PC-9 (cell line): ENCODE data around the gene CLEC2B. TPM values are rescaled to one million over a fixed set of nuclear protein-coding genes. Genes with fewer than 3 reads are reported as not detected.

ENCODE experiments used
- BruUV-seq: library from RNA; stranded (reverse); fragments of 400-500 nt; replicated peaks from 2 replicates; lab custom pipeline; 2021; lab: Mats Ljungman, UMichigan
- CTCF ChIA-PET: fragments of 300-600 bp; sonication (Branson Sonifier 250); formaldehyde crosslinking; loops from one replicate; lab custom pipeline; 2022; ENCODE audit warnings: antibody characterized with exemption; lab: Charles Lee
- POLR2A ChIA-PET: fragments of 300-600 bp; sonication (Branson Sonifier 250); formaldehyde crosslinking; loops from one replicate; lab custom pipeline; 2022; ENCODE audit warnings: antibody characterized with exemption; ENCODE audit not compliant: unreplicated experiment; lab: Charles Lee
- DNase-seq, 2 experiments: peaks; one replicate each; pipeline versions ENCODE4 v3.0.0 to v3.0.0-alpha.2; 2015 to 2022; ENCODE audit warnings: mixed read lengths in 1 of 2
- H2AFZ ChIP-seq: fragments of 200-600 bp; sonication (generic); 2 replicates; pipeline ENCODE4 v1.8.1; 2017; ENCODE audit warnings: antibody characterized with exemption
- H3F3A ChIP-seq: fragments of 200-600 bp; sonication (generic); 2 replicates; pipeline ENCODE4 v1.8.1; 2017; ENCODE audit warnings: antibody characterized with exemption, mild to moderate bottlenecking, low read depth; ENCODE audit not compliant: insufficient read depth
- H3K27ac ChIP-seq: fragments of 200-600 bp; sonication (generic); 2 replicates; pipeline ENCODE4 v1.6.1; 2016; ENCODE audit warnings: mixed run types
- H3K27me3 ChIP-seq: fragments of 200-600 bp; sonication (generic); 2 replicates; pipeline ENCODE4 v1.6.1; 2016; ENCODE audit warnings: low read depth, mixed run types; ENCODE audit not compliant: insufficient read depth
- H3K36me3 ChIP-seq: fragments of 200-600 bp; sonication (generic); 2 replicates; pipeline ENCODE4 v1.6.1; 2016; ENCODE audit warnings: low read depth, mixed run types
- H3K4me1 ChIP-seq: fragments of 200-600 bp; sonication (generic); replicated peaks from 2 replicates; pipeline ENCODE4 v1.6.1; 2016; ENCODE audit warnings: mixed run types; ENCODE audit not compliant: insufficient read depth
- H3K4me2 ChIP-seq: fragments of 200-600 bp; sonication (generic); 2 replicates; pipeline ENCODE4 v1.6.1; 2017; ENCODE audit warnings: mixed run types
- H3K4me3 ChIP-seq: fragments of 200-600 bp; sonication (generic); 2 replicates; pipeline ENCODE4 v1.6.1; 2016; ENCODE audit warnings: mixed run types
- H3K79me2 ChIP-seq: fragments of 200-600 bp; sonication (generic); 2 replicates; pipeline ENCODE4 v1.6.1; 2017; ENCODE audit warnings: low read depth, mixed run types
- H3K9me2 ChIP-seq: fragments of 200-600 bp; sonication (generic); 2 replicates; pipeline ENCODE4 v1.8.1; 2017; ENCODE audit warnings: mild to moderate bottlenecking; ENCODE audit not compliant: insufficient read depth
- H3K9me3 ChIP-seq: fragments of 200-600 bp; sonication (generic); 2 replicates; pipeline ENCODE4 v1.8.1; 2016; ENCODE audit warnings: low read depth; ENCODE audit not compliant: insufficient read depth
- H4K20me1 ChIP-seq: fragments of 200-600 bp; sonication (generic); 2 replicates; pipeline ENCODE4 v1.8.1; 2017; ENCODE audit not compliant: insufficient read depth
- EZH2 ChIP-seq: fragments of 200-600 bp; sonication (generic); IDR thresholded peaks from 2 replicates; pipeline ENCODE4 v1.8.0; 2017; ENCODE audit warnings: antibody characterized with exemption, low read depth
- intact Hi-C: fragments of 100-400 bp; cut with micrococcal nuclease; formaldehyde crosslinking; loops from one replicate; pipeline ENCODE4 v1.10.0; 2022; ENCODE audit not compliant: unreplicated experiment
- total RNA-seq: library from RNA; stranded (reverse); gene quantifications from 2 replicates; pipeline ENCODE4 v1.2.3, GENCODE V29; 2021
- TF ChIP-seq, protein P1 (sequence below): fragments of 200-600 bp; sonication (generic); conservative IDR thresholded peaks from 2 replicates; pipeline ENCODE4 v1.6.1; 2017; ENCODE audit warnings: mixed run types, antibody characterized with exemption, mild to moderate bottlenecking, moderate library complexity

The CLEC2B gene
- total RNA-seq, 1 experiment from 2014 or later = 3.9 TPM

DNA sequence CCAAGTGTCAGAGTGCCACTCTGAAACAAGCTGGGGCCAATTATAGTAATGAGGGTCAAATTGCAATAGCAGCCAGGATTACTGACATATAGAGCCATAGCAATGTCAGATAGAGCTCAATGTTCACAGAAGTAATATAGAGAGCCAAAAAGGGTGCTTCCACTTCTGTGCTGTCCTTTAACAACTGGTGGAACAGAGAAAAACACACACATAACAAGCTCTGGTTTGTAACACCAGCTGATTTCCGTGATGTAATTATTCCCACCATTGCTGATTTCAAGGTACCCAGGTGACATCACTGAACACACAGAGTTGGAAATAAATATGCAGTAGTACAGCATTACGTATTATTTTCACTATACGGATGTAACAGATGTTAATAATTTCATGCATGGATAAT lies 3.0 kb upstream of the CLEC2B start:
- Histone ChIP-seq H3K9me3 (no peaks in the 10 kb centered on the region), H3K36me3 (no peaks in the 10 kb centered on the region), H3K4me2 (no peak overlapping the region), H2AFZ (no peak overlapping the region), H4K20me1 (no peaks in the 10 kb centered on the region), H3K27me3 (no peaks in the 10 kb centered on the region), H3K79me2 (no peaks in the 10 kb centered on the region), H3K9me2 (no peaks in the 10 kb centered on the region), H3K4me3 (no peak overlapping the region), H3K4me1 (peaks cover 17% of the 10 kb centered on the region), H3K27ac (no peak overlapping the region), H3F3A (peaks cover 9% of the 10 kb centered on the region; the same call in 1 of the 2 replicates)
- intact Hi-C loops = no loop called here
- POLR2A ChIA-PET = no interaction called here
- DNase-seq = no peak
- BruUV-seq = no TSS peak
- CTCF ChIA-PET = interaction anchor here (1.0 kb wide), 1 partner anchor 138 kb away, joined by 4 read pairs; no protein-coding TSS in a partner anchor
- no peak for TF ChIP-seq EZH2
- TF ChIP-seq, protein P1, sequence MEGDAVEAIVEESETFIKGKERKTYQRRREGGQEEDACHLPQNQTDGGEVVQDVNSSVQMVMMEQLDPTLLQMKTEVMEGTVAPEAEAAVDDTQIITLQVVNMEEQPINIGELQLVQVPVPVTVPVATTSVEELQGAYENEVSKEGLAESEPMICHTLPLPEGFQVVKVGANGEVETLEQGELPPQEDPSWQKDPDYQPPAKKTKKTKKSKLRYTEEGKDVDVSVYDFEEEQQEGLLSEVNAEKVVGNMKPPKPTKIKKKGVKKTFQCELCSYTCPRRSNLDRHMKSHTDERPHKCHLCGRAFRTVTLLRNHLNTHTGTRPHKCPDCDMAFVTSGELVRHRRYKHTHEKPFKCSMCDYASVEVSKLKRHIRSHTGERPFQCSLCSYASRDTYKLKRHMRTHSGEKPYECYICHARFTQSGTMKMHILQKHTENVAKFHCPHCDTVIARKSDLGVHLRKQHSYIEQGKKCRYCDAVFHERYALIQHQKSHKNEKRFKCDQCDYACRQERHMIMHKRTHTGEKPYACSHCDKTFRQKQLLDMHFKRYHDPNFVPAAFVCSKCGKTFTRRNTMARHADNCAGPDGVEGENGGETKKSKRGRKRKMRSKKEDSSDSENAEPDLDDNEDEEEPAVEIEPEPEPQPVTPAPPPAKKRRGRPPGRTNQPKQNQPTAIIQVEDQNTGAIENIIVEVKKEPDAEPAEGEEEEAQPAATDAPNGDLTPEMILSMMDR = no peak

DNA sequence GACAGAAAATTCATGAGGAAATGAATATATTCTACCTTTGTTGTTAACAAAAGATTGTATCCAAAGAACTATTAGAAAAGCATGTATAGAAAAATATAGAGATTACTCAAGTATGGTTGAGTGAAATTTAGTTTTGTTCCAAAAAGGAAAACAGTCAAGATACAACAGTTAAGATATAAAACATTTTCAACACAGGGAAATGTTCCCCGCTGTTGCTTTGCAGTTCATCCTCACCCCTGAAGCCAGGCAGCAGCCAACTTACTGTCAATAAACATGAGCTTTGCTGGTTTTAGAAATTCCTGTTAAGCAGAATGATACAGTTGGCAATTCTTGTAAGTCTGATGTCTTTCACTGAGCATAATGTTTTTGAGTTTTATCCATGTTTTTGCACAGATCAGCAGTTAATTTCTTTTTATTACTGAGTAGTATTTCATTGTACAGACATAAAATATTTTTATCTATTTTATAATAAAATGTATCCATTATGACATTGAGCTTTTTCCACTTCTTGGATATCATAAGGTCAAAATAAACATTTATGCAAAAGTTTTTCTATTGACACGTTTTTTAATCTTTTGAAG lies 1.2 kb upstream of the CLEC2B start:
- intact Hi-C loops = no loop called here

DNA sequence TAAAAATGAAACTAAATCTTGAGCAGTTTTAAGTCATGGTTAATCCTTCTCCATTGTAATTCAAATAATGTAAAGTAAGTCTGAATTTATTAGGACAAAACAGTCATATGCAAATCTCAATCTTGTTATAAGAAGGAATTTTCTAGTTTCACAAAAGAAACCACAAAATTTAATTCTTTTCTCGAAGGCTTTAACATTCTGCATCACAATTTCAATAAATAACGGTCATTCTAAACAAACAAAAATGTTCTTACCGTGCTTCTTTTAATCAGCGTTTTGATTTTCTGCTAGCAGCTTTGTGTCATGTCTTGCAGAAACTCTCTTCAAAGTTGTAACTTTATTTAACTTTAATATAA lies 225 bp downstream of the CLEC2B start:
- H3K79me2 ChIP-seq = no peaks in the 10 kb centered on the region
- peak overlapping the region; percentile 63; the same call in 1 of the 2 replicates for H3K27ac ChIP-seq
- peaks cover 9% of the 10 kb centered on the region; the same call in 1 of the 2 replicates for H3F3A ChIP-seq
- no peak for TF ChIP-seq EZH2
- TF ChIP-seq, protein P1 = no peak
- BruUV-seq = no TSS peak
- ChIA-PET POLR2A (interaction anchor here (0.5 to 1.0 kb wide), 2 partner anchors 92 to 112 kb away, joined by 4 read pairs; no protein-coding TSS in a partner anchor), CTCF (interaction anchor here (1.0 kb wide), 1 partner anchor 126 kb away, joined by 3 read pairs; no protein-coding TSS in a partner anchor)
- H2AFZ ChIP-seq = peak overlapping the region; percentile 84; the same call in 1 of the 2 replicates
- no peaks in the 10 kb centered on the region for H3K27me3 ChIP-seq
- intact Hi-C loops = no loop called here
- H3K4me3 ChIP-seq = peak overlapping the region; percentile 68
- H3K4me1 ChIP-seq = peaks cover 17% of the 10 kb centered on the region
- no peaks in the 10 kb centered on the region for H3K36me3 ChIP-seq
- peak overlapping the region; percentile 93 for H3K4me2 ChIP-seq
- H4K20me1 ChIP-seq = no peaks in the 10 kb centered on the region
- H3K9me3 ChIP-seq = no peaks in the 10 kb centered on the region
- H3K9me2 ChIP-seq = no peaks in the 10 kb centered on the region
- DNase-seq = no peak

More for the DNA sequence above, 1.2 kb upstream of the CLEC2B start:
- no TSS peak for BruUV-seq
- peak overlapping the region; percentile 84 for H2AFZ ChIP-seq
- TF ChIP-seq, protein P1 = no peak
- TF ChIP-seq EZH2 = no peak
- H3F3A ChIP-seq = peaks cover 9% of the 10 kb centered on the region; the same call in 1 of the 2 replicates
- H3K4me1 ChIP-seq = peaks cover 17% of the 10 kb centered on the region
- H3K4me3 ChIP-seq = peak overlapping the region; percentile 68
- CTCF ChIA-PET = interaction anchor here (0.6 kb wide), 1 partner anchor 1998 kb away, joined by 3 read pairs; no protein-coding TSS in a partner anchor
- DNase-seq = no peak
- no peaks in the 10 kb centered on the region for H3K79me2 ChIP-seq
- H4K20me1 ChIP-seq = no peaks in the 10 kb centered on the region
- H3K36me3 ChIP-seq = no peaks in the 10 kb centered on the region
- POLR2A ChIA-PET = interaction anchor here (0.5 to 0.7 kb wide), 2 partner anchors 25 to 1096 kb away, joined by 3 to 4 read pairs; no protein-coding TSS in a partner anchor
- H3K9me3 ChIP-seq = no peaks in the 10 kb centered on the region
- H3K9me2 ChIP-seq = no peaks in the 10 kb centered on the region
- peak overlapping the region; percentile 93 for H3K4me2 ChIP-seq
- peak overlapping the region; percentile 63 for H3K27ac ChIP-seq
- H3K27me3 ChIP-seq = no peaks in the 10 kb centered on the region
